Panc1 (cell line): ENCODE data around the gene PLEKHA1.

Experiments
- CTCF ChIP-seq: fragments of 450-650 bp; IDR thresholded peaks from 2 replicates; pipeline ENCODE4 v1.5.1; 2017; ENCODE audit warnings: mild to moderate bottlenecking
- POLR2AphosphoS5 ChIP-seq: IDR thresholded peaks from 2 replicates; pipeline ENCODE4 v1.6.1; 2012; ENCODE audit warnings: mild to moderate bottlenecking, low read depth, low read length, moderate library complexity
- TCF7L2 ChIP-seq: IDR thresholded peaks from 2 replicates; pipeline ENCODE4 v1.6.1; 2011; ENCODE audit warnings: mild to moderate bottlenecking, low read depth, low read length, inconsistent platforms

GRCh38 chr10:122421054-122421625, 46.6 kb downstream of the PLEKHA1 start:
- TF ChIP-seq CTCF (no peak), TCF7L2 (no peak), POLR2AphosphoS5 (no peak)
